MM.1S (cell line): Measurements from ENCODE around the gene GFOD1.

Experiments used
- EZH2 ChIP-seq: fragments of 300-600 bp; sonication (generic); optimal IDR thresholded peaks from 2 replicates; pipeline ENCODE3; 2017; ENCODE audit warnings: low read depth, mild to moderate bottlenecking, antibody characterized with exemption, low read length, mixed read lengths
- TF ChIP-seq, protein P1 (sequence below): fragments of 300-600 bp; sonication (generic); IDR thresholded peaks from 2 replicates; pipeline ENCODE4 v1.5.1; 2016; ENCODE audit warnings: antibody characterized with exemption, low read length, mixed read lengths

DNA sequence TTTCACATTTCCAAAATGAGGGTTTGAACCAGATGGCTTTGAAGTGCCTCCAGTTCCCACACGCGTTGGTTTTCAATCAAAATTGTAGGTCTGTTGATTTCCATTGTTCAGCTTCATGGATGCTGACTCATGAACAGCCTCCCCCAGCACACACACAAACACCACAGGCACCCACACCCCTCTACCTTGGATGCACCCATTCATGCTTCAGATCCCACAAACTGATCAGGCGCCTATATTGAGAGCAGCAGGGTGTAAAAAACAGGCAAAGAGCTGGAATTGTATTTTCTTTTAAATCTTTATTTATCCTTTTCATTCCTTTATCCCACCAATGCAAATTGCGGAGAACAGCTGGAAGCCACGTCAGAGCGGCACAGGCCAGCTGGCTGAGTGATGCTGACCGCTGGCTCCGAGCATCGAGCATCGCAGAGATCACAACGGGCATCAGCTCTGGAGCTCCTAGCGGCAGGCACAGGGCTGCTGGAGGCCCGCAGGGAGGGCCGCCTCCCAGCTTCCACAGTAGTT is 129.8 kb downstream of the GFOD1 start:
- TF ChIP-seq, protein P1, sequence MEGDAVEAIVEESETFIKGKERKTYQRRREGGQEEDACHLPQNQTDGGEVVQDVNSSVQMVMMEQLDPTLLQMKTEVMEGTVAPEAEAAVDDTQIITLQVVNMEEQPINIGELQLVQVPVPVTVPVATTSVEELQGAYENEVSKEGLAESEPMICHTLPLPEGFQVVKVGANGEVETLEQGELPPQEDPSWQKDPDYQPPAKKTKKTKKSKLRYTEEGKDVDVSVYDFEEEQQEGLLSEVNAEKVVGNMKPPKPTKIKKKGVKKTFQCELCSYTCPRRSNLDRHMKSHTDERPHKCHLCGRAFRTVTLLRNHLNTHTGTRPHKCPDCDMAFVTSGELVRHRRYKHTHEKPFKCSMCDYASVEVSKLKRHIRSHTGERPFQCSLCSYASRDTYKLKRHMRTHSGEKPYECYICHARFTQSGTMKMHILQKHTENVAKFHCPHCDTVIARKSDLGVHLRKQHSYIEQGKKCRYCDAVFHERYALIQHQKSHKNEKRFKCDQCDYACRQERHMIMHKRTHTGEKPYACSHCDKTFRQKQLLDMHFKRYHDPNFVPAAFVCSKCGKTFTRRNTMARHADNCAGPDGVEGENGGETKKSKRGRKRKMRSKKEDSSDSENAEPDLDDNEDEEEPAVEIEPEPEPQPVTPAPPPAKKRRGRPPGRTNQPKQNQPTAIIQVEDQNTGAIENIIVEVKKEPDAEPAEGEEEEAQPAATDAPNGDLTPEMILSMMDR, result no peak
- TF ChIP-seq EZH2, result no peak
